Measurements from ENCODE around the gene CDADC1. TPM values are rescaled to one million over a fixed set of nuclear protein-coding genes. Genes with fewer than 3 reads are reported as not detected.

CDADC1 gene
- total RNA-seq, 1 experiment from 2014 or later, result 17.6 TPM

GRCh38 chr13:49254007-49254406 is 6.3 kb downstream of the CDADC1 start:
- peaks cover 6% of the 10 kb centered on the region; the same call in 1 of the 2 replicates for H3K79me2 ChIP-seq (ENCODE audit: low read length)
- CTCF ChIA-PET, result no interaction called here
- DNase-seq (no peak), ATAC-seq (no peak)
- intact Hi-C loops (cut with micrococcal nuclease), result no loop called here
- POLR2A ChIA-PET (ENCODE audit: unreplicated experiment), result no interaction called here
- H3K9me3 ChIP-seq (ENCODE audit: low read length), result no peaks in the 10 kb centered on the region
- H3K4me2 ChIP-seq (ENCODE audit: low read length), result no peak overlapping the region
- H3F3A ChIP-seq (ENCODE audit: low read length, unreplicated experiment), result no peaks in the 10 kb centered on the region
- no peaks in the 10 kb centered on the region; the same call in 1 of the 2 replicates for H3K36me3 ChIP-seq (ENCODE audit: low read depth, low read length)
- H3K9me2 ChIP-seq (replicated peaks; ENCODE audit: low read length), result no peaks in the 10 kb centered on the region
- no peak overlapping the region for H2AFZ ChIP-seq (ENCODE audit: low read length)
- H3K9ac ChIP-seq (ENCODE audit: low read length), result no peak overlapping the region
- BruUV-seq (replicated peaks), result no TSS peak
- TF ChIP-seq CTCF (conservative IDR thresholded peaks at IDR 0.05; ENCODE audit: low read depth, low read length), result no peak
- no peak for TF ChIP-seq EZH2phosphoT487 (IDR thresholded peaks at IDR 0.05; ENCODE audit: borderline replicate concordance, low read length)
- no peak for TF ChIP-seq EZH2 (IDR thresholded peaks at IDR 0.05; ENCODE audit: low read length, unreplicated experiment)
- H3K4me3 ChIP-seq (ENCODE audit: low read length), result no peak overlapping the region
- H3K27me3 ChIP-seq (ENCODE audit: low read length), result no peaks in the 10 kb centered on the region
- H4K20me1 ChIP-seq (ENCODE audit: low read length), result no peaks in the 10 kb centered on the region
- no peak overlapping the region for H3K27ac ChIP-seq (ENCODE audit: low read length)
- no peaks in the 10 kb centered on the region for H3K4me1 ChIP-seq (ENCODE audit: insufficient read depth, low read length)

DNA sequence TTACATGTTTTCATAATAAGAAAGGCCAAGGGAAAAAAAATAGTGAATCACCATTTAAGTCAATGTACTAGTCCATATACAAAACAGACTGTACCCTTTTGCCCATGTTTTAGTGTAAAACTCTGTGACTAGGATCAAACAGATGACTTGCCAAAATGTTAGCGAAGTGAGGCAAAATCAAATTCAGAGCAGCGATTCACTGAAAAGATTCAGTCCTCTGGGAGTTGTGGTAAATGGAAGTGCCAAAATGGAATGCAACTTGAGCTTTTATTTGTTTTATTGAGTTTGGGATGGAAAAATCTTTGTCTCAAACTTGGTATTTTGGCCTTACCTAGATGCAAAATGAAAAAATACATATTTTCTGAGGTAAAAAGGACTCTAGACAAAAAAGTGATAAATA is 9.1 kb downstream of the CDADC1 start:
- H3K4me1 ChIP-seq (ENCODE audit: insufficient read depth, low read length), result no peaks in the 10 kb centered on the region
- H3K27me3 ChIP-seq (ENCODE audit: low read length), result no peaks in the 10 kb centered on the region
- H3K9ac ChIP-seq (ENCODE audit: low read length), result no peak overlapping the region
- intact Hi-C loops (cut with micrococcal nuclease), result no loop called here
- ChIA-PET CTCF (no interaction called here), POLR2A (ENCODE audit: unreplicated experiment) (no interaction called here)
- H3K4me3 ChIP-seq (ENCODE audit: low read length), result no peak overlapping the region
- H3K36me3 ChIP-seq (ENCODE audit: low read depth, low read length), result peaks cover 8% of the 10 kb centered on the region; the same call in 1 of the 2 replicates
- no peaks in the 10 kb centered on the region for H4K20me1 ChIP-seq (ENCODE audit: low read length)
- H3K27ac ChIP-seq (ENCODE audit: low read length), result no peak overlapping the region
- H2AFZ ChIP-seq (ENCODE audit: low read length), result no peak overlapping the region
- H3K4me2 ChIP-seq (ENCODE audit: low read length), result no peak overlapping the region
- ATAC-seq (no peak), DNase-seq (no peak)
- no TSS peak for BruUV-seq (replicated peaks)
- H3K79me2 ChIP-seq (ENCODE audit: low read length), result no peaks in the 10 kb centered on the region
- H3K9me3 ChIP-seq (ENCODE audit: low read length), result no peaks in the 10 kb centered on the region
- no peaks in the 10 kb centered on the region for H3F3A ChIP-seq (ENCODE audit: low read length, unreplicated experiment)
- H3K9me2 ChIP-seq (replicated peaks; ENCODE audit: low read length), result no peaks in the 10 kb centered on the region
- TF ChIP-seq EZH2phosphoT487 (IDR thresholded peaks at IDR 0.05; ENCODE audit: borderline replicate concordance, low read length) (no peak), CTCF (conservative IDR thresholded peaks at IDR 0.05; ENCODE audit: low read depth, low read length) (no peak), EZH2 (IDR thresholded peaks at IDR 0.05; ENCODE audit: low read length, unreplicated experiment) (no peak)

GRCh38 chr13:49258089-49258796 is 10.5 kb downstream of the CDADC1 start:
- no peak for DNase-seq
- TF ChIP-seq EZH2 (IDR thresholded peaks at IDR 0.05; ENCODE audit: low read length, unreplicated experiment), result no peak
- TF ChIP-seq CTCF (conservative IDR thresholded peaks at IDR 0.05; ENCODE audit: low read depth, low read length), result no peak
- no peak for TF ChIP-seq EZH2phosphoT487 (IDR thresholded peaks at IDR 0.05; ENCODE audit: borderline replicate concordance, low read length)
- CTCF ChIA-PET, result no interaction called here
- BruUV-seq (replicated peaks), result no TSS peak
- no peaks in the 10 kb centered on the region for H3K79me2 ChIP-seq (ENCODE audit: low read length)
- H2AFZ ChIP-seq (ENCODE audit: low read length), result no peak overlapping the region
- POLR2A ChIA-PET (ENCODE audit: unreplicated experiment), result no interaction called here
- H3K27ac ChIP-seq (ENCODE audit: low read length), result no peak overlapping the region
- no peak overlapping the region for H3K4me3 ChIP-seq (ENCODE audit: low read length)
- H3K9me2 ChIP-seq (replicated peaks; ENCODE audit: low read length), result no peaks in the 10 kb centered on the region
- ATAC-seq, result no peak
- intact Hi-C loops (cut with micrococcal nuclease), result no loop called here
- no peaks in the 10 kb centered on the region for H4K20me1 ChIP-seq (ENCODE audit: low read length)
- H3K4me2 ChIP-seq (ENCODE audit: low read length), result no peak overlapping the region
- H3K36me3 ChIP-seq (ENCODE audit: low read depth, low read length), result peaks cover 8% of the 10 kb centered on the region; the same call in 1 of the 2 replicates
- no peak overlapping the region for H3K9ac ChIP-seq (ENCODE audit: low read length)
- no peaks in the 10 kb centered on the region for H3K9me3 ChIP-seq (ENCODE audit: low read length)
- no peaks in the 10 kb centered on the region for H3F3A ChIP-seq (ENCODE audit: low read length, unreplicated experiment)
- H3K4me1 ChIP-seq (ENCODE audit: insufficient read depth, low read length), result no peaks in the 10 kb centered on the region
- H3K27me3 ChIP-seq (ENCODE audit: low read length), result no peaks in the 10 kb centered on the region

Measured in PC-3 (cell line).